HG03103 (cell line): Measurements from ENCODE around the gene TBC1D24.
"Not testable (repeated sequence)": the region's sequence is repeated elsewhere in the genome, so short reads cannot be mapped to it uniquely, and the experiment has no call there.

Experiments
- ATAC-seq: cut with Tn5 transposase; IDR thresholded peaks from one replicate; pipeline ENCODE4 v1.9.1; 2021; ENCODE audit warnings: low read depth; ENCODE audit not compliant: unreplicated experiment

Gene TBC1D24

DNA sequence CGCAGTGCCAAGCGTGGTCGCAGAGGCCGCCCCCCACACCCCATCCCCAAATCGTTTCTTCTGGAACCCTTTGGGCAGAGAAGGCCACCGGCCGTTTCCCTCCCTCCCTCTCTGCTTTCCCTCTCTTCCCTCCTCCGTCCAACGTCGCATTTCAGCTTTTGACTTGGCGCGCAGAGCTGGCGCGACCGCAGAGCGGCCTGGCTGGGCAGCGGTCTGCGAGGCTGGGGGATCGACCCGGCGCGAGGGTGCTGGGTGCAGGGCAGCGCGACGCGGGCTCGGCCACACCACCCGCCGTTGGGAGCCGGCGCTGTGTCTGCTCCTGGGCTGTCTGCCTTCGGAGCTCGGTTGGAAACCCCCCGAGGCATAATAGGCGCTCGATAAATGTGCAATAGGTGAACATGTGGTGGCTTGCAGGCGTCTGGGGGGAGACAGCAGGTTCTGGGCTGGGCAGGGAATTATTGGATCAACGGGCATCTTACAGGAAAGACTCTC, 6.6 kb upstream of the TBC1D24 start:
- ATAC-seq: no peak

DNA sequence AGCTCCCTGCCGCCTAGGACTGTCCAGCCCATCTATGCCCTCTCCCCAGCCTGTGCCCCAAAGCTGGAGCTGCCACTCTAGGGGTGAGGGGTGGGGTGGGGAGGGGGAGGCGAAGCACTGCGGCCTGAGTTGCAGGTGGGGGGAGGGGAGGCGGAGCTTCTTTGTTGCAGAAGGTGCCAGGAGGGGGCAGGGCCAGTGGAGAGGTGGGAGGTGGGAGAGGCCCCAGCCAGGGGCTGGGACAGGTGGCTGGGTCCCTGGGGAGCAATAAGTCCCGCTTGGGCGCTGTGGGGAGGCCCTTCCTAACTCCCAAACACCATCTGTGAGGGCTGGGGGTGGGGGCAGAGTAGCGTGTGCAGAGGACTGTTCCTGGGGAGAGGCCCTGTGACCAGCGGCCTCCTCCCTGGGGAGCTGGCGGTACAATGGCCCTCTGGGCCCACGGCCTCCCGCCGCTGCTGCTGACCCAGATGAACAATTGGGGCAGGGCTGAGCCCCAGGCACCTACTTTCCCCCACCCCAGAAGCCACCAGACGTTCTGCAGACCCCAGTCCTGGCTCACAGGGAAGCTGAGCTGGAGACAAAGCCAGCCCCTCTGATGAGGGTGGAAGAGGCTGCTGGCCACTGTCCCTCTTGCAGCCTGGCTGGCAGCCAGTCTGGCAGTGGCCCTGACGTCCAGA, 6.1 kb upstream of the TBC1D24 start:
- ATAC-seq: no peak

DNA sequence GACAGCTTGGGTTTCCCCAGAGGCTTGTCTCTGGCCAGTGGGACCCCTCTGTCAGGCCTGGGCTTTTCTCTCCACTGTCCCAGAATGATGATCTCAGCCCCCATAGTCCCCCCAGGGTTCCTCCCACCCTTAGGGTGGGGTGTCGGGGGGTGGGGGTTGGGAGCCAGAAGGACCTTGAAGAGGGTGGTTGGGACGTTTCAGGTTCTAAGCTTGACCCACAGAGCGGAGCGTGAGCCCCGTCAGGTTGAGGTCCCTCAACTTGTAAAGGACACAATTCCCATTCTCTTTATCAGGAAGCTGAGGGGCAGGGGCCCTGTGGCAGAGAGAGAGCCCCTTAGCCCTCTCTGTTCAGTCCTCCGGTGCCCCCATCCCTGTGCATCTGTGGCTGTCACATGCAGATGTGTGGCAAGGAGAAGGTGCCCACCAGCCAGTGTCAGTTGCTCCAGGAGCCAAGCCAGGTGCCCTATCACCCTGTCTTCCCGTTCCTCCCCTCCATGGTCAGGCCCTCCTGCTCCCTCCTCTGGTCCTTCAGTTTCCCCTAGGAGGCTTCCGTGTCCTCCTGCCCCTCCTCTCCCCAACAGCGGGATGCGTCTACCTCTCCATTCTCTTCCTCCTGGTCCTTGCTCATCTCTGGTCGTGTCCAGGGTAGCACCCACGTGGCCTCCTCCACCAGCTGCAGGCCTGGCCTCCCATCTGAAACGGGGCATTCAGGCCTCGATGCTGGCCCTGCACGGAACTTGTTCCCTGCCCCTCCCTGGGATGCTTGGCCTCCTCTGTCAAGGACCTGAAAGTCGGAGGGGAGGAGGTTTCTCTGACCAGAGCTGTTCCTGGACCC, 5.3 kb upstream of the TBC1D24 start:
- ATAC-seq: no peak

DNA sequence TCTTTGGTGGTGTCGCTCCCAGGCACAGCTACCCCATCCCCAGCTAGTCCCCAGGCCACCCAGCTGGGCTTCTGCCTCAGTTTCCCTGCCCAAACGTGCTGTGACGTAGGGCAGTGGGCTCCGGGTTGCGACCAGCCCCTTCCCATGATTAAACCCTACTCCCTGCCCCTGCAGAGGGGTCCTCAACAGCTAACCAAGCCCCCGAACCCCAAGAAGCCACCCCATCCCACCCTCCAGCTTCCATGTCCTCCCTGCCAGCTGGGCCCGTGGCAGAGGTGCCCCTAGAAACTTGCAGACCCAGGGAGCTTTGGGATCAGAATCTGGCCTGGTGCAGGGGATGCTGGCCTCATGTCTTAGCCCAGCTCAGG, 4.7 kb upstream of the TBC1D24 start:
- ATAC-seq: no peak

DNA sequence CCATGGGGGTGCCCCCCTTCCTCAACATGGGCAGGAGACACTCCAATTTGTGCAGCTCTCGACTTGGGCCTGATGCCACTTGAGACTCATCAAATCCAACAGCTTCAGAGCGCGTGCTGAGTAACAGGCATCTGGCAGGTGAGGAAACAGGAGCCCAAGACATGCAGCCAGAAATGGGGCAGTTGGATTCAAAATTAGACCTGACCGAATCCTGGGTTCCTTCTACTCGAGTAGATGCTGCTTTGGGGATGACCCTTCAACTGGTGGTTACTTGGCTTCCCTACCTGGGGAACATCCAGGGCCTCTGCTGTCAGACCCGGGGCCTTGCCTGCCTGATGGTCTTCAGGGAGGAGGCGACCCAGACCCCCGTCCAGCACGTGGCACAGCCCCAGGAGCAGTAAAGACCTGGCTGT, 4.3 kb upstream of the TBC1D24 start:
- ATAC-seq: no peak

DNA sequence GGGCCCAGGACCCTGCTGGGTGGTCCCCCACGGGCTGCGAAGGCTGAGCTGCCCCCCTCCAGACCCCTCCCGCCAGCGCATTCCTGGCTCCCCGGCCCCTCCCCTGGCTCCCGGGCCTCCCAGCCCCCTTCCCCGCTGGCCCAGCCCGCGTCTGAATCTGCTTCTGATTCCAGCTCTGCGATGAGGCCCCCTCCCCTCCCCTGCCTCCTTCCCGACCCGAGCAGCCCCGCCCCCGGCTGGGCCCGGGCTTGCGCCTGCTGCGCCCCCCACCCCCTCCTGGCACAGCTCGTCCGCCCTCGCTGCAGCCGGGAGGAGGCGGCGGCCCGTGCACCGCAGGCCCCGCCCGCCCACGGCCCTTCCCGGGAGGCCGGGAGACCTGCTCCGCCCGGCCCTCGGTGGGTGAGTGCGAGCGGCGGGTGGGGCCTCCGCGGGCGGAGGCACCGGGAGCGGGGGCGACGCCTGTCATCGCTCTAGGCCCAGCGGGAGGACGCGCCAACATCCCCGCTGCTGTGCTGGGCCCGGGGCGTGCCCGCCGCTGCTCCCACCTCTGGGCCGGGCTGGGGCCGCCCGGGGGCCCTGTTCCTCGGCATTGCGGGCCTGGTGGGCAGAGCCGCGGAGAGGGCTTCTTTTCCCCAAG, 3.8 kb upstream of the TBC1D24 start, which contains the start of gene NTN3:
TSS of gene NTN3 (plus strand) at position 282 of the 637 bp plus-strand sequence. CDS start 405 bp downstream, outside the sequence.
- ATAC-seq: no peak

DNA sequence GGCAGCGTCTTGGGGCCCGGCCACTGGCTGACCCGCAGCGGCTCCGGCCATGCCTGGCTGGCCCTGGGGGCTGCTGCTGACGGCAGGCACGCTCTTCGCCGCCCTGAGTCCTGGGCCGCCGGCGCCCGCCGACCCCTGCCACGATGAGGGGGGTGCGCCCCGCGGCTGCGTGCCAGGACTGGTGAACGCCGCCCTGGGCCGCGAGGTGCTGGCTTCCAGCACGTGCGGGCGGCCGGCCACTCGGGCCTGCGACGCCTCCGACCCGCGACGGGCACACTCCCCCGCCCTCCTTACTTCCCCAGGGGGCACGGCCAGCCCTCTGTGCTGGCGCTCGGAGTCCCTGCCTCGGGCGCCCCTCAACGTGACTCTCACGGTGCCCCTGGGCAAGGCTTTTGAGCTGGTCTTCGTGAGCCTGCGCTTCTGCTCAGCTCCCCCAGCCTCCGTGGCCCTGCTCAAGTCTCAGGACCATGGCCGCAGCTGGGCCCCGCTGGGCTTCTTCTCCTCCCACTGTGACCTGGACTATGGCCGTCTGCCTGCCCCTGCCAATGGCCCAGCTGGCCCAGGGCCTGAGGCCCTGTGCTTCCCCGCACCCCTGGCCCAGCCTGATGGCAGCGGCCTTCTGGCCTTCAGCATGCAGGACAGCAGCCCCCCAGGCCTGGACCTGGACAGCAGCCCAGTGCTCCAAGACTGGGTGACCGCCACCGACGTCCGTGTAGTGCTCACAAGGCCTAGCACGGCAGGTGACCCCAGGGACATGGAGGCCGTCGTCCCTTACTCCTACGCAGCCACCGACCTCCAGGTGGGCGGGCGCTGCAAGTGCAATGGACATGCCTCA, 3.1 kb upstream of the TBC1D24 start:
- ATAC-seq: no peak

DNA sequence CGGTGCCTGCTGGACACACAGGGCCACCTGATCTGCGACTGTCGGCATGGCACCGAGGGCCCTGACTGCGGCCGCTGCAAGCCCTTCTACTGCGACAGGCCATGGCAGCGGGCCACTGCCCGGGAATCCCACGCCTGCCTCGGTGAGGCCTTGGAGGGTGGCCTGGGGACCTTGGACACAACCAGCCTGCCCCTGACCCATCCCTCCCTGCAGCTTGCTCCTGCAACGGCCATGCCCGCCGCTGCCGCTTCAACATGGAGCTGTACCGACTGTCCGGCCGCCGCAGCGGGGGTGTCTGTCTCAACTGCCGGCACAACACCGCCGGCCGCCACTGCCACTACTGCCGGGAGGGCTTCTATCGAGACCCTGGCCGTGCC, 2.5 kb upstream of the TBC1D24 start:
- no peak for ATAC-seq

DNA sequence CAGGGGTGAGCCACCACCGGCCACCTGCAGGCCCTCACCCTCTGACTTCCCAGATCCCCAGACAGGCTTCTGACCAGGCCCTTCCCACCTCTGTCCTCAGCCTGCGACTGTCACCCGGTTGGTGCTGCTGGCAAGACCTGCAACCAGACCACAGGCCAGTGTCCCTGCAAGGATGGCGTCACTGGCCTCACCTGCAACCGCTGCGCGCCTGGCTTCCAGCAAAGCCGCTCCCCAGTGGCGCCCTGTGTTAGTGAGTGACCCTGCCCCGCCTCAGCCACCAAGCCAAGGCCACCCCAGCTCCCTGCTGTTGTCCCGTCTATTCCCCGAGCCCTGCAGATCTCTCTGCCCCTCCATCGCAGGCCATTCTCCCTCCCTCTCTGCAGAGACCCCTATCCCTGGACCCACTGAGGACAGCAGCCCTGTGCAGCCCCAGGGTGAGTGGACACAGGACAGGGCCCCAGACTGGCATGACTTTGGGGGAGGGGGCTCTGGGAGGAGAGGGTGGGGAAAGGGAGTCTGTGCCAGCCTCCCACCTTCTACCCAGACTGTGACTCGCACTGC, 2.0 kb upstream of the TBC1D24 start:
- ATAC-seq: no peak

DNA sequence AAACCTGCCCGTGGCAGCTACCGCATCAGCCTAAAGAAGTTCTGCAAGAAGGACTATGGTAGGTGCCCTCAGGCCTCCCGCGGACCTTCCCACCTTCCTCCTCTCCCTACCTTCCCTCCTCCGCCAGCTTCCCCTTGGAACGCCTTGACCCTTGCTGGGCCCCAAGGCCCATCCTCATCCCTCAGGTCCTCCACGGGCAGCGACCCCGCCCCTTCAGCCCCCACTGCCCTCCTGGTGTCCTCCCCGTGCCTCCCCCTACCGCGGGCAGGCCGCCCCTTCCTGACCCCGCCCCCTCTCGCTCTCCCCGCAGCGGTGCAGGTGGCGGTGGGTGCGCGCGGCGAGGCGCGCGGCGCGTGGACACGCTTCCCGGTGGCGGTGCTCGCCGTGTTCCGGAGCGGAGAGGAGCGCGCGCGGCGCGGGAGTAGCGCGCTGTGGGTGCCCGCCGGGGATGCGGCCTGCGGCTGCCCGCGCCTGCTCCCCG, 1.4 kb upstream of the TBC1D24 start:
- ATAC-seq: no peak

DNA sequence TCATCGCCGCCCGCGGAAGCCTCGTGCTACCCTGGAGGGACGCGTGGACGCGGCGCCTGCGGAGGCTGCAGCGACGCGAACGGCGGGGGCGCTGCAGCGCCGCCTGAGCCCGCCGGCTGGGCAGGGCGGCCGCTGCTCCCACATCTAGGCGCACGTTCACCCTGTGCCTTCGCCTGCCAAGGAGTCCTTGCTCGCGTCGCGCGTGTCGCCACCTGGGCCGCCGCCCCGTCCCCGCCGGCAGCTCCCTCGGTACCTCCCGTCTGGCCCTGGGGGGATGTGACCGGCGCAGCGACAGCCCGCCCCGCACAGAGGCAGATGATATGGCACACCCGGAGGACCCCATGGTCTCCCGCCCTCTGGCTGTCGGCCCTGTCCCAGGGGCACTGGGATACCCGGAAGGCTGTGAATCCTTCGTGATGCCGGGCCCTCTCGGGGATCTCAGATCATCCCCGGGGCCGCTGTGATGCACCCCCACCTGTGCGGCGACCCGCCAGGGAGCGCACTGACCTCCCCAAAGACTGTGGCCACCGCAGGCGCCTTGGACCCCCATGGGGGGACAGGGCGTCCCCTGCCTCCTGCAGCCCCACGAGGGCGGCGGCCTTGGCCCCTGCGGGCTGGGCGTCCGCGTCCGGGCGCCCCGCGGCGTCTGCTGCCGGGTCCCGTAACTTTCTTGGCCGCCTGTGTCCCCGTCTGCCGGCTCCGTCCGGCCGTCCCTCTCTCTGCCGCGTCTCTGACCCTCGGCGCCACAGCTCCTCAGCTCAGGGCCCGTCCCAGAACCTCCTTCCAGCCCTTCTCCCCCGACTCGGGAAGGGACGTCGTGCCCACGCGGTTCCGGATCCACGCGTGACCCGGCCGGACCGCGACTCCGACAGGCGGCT, 689 bp upstream of the TBC1D24 start:
- no peak for ATAC-seq

DNA sequence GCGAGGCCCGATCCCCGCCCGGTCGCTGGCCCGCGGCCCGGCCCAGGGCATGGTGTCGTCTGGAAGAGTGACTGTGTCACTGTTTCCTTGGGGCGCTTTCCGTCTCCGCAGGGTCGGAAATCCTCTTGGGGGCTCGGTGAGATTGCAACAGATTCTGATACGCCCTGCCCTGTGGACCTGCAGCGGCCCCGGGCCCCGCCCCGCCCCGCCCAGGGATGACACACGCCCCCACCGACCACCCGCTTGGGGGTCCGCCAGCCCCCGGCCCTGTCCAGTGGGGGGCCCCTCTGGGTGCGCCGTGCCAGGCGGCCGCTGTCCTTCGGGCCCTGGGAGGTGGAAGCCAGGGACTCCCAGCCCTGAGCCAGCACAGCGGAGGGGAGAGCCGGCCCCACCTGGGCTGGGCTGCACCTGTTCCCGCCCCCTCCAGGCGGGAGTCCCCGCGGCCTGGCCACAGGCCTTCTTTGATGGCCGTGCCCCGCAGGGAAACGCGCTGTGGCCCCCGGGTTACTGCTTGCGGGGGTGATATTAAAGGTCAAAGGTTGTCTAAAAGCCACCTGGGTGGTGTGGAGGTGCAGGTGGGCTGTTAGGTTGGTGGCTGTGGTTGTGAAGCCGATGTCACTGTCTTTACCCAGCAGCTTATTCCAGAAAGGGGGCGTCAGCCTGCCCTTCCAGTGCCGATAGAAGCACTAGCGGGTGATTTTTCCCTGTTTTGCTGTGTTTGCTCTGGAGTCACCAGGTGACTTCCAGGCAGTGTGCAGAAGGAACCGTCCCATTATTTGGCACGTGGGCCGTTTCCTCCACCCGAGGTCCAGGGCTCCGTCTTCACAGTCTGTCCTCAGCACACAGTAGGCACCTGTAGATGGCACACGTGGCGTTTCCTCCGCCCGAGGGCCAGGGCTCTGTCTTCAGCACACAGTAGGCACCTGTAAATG, 752 bp downstream of the TBC1D24 start:
- ATAC-seq: no peak

DNA sequence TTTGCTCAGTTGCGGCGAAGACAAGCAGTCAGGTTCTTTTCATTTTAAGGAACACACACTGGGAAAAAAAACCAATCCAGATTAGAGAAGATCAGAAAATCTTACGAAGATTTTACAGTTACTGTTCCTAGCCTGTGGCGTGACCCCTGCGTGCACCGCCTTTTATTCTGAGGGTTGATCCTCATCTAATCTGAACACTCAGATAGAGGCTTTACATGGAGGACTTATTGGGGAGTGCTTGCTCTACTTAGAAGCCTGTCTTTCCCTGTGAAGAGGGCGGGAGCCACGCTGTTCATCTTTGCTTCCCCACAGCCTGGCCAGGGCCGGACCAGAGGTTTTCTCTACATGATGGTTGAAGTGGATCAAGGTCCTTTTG, 1.4 kb downstream of the TBC1D24 start:
- ATAC-seq: no peak

DNA sequence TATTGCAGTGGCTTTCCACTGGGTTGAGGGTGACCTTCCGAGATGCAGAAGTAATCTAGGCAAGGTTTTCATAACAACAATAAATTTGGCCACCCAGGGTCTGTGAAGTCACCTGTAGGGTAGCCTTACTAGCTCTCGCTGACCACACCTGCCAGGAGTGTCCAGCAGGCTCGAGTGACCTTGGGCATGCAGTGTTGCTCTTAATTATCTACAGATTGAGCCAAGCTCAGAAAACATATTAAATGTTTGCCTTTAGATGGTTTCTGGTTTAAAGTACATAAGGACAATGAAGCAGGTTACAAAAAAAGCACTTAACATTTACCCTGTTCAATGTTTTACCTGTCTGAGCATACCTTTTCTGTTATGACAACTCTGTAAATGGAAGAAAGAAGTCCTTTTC, 1.8 kb downstream of the TBC1D24 start:
- no peak for ATAC-seq

DNA sequence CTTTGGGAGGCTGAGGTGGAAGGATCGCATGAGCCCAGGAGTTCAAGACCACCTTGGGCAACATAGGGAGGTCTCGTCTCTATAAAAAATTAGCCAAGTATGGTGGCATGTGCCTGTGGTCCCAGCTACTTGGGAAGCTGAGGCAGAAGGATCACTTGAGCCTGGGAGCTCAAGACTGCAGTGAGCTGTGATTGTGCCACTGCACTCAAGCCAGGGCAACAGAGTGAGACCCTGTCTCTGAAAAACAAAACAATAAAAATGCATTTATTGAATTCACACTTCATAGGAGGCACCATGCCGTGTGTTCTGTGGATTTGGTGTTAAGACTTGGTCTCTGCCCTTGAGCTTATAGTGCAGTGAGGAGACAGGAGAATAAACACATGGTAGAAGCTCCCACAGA, 2.4 kb downstream of the TBC1D24 start:
- no peak for ATAC-seq

DNA sequence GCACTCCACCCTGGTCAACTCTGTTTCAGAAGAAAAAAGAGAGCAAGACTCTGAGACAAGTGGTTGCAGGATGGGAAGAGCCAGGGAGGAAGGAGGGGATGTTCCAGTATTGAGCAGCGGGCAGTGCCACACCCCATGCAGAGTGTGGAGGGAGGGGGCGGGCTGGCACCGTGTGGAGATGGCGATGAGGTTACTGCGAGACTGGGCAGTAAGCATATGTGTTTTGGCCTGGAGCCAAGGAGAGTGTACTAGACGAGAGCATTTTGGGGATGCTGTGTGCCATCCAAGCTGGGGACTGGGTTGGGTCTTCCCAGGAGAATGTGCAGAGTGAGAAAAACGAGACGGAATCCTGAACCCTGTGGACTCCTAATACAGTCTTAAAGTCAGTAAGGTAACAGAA, 3.4 kb downstream of the TBC1D24 start:
- ATAC-seq: no peak

DNA sequence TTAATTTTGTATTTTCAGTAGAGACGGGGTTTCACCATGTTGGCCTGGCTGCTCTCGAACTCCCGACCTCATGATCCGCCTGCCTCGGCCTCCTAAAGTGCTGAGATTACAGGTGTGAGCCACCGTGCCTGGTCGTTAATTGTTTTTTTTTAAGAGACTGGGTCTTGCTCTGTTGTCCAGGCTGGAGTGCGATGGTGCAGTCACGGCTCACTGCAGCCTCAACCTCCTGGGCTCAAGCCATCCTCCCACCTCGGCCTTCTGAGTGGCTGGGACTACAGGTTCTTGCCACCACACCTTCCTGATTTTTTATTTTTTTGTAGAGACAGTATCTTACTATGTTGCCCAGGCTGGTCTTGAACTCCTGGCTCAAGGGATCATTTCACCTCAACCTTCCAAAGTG, 5.1 kb downstream of the TBC1D24 start:
- ATAC-seq: not testable (repeated sequence)

DNA sequence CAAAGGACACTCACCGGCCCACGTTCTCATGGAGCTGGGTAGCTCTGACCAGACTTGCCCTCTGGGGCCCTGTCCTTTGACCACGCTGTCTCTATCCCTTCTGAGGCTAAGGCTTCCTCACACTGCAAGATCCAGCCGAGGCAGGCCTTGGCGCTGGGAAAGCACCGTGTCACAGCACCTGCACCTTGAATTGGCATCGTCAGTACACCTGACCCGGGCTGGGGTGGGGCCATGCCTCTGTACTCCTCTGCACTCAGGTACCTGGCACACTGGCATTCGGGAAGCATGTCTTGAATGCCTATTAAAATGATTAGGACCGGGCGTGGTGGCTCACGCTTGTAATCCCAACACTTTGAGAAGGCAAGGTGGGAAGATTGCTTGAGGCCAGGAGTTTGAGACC, 6.0 kb downstream of the TBC1D24 start:
- no peak for ATAC-seq
